22Rv1 (cell line): ENCODE data around the gene LINS1.

ENCODE experiments used
- ZFX ChIP-seq: fragments of 450-650 bp; IDR thresholded peaks from 2 replicates; pipeline ENCODE4 v1.6.1; 2017; ENCODE audit warnings: antibody characterized with exemption, borderline replicate concordance
- TF ChIP-seq, protein P1 (sequence below): fragments of 450-650 bp; IDR thresholded peaks from 2 replicates; pipeline ENCODE4 v1.5.1; 2017; ENCODE audit warnings: mild to moderate bottlenecking

DNA sequence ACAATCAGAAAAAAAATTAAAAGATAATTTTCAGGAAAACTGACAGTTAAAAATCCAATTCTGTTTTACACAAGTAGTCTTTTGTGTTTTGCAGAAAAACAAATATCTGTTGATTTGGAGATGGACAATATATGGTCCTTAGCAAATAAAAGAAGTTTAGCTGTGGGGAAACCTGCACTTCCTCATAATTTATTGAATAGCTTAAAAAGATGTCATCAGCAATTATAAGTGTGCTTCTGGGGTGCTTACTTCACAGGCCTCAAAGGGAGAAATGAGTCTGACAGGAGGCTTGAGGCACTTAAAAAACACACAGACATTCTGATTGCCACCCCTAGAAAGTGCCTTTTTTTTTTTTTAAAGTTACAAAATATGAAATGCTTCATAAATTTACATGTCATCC, 41.7 kb downstream of the LINS1 start:
- TF ChIP-seq, protein P1, sequence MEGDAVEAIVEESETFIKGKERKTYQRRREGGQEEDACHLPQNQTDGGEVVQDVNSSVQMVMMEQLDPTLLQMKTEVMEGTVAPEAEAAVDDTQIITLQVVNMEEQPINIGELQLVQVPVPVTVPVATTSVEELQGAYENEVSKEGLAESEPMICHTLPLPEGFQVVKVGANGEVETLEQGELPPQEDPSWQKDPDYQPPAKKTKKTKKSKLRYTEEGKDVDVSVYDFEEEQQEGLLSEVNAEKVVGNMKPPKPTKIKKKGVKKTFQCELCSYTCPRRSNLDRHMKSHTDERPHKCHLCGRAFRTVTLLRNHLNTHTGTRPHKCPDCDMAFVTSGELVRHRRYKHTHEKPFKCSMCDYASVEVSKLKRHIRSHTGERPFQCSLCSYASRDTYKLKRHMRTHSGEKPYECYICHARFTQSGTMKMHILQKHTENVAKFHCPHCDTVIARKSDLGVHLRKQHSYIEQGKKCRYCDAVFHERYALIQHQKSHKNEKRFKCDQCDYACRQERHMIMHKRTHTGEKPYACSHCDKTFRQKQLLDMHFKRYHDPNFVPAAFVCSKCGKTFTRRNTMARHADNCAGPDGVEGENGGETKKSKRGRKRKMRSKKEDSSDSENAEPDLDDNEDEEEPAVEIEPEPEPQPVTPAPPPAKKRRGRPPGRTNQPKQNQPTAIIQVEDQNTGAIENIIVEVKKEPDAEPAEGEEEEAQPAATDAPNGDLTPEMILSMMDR, result no peak
- TF ChIP-seq ZFX, result no peak
